ENCODE data around the gene ARL6IP1.

GRCh38 chr16:18784917-18785623 is 16.3 kb downstream of the ARL6IP1 start:
- TF ChIP-seq CTCF (IDR thresholded peaks at IDR 0.05; ENCODE audit: low read length) (no peak), EZH2 (IDR thresholded peaks at IDR 0.05; ENCODE audit: borderline replicate concordance, low read length) (no peak)

Data from OCI-LY1 (cell line).